ENCODE data around the gene CLIP3. TPM values are rescaled to one million over a fixed set of nuclear protein-coding genes. Genes with fewer than 3 reads are reported as not detected.

The CLIP3 gene
- polyA plus RNA-seq, 1 donor (not counting 4 experiments of a cell fraction or from before 2014, with no cell fraction given) = 0.38 TPM

DNA sequence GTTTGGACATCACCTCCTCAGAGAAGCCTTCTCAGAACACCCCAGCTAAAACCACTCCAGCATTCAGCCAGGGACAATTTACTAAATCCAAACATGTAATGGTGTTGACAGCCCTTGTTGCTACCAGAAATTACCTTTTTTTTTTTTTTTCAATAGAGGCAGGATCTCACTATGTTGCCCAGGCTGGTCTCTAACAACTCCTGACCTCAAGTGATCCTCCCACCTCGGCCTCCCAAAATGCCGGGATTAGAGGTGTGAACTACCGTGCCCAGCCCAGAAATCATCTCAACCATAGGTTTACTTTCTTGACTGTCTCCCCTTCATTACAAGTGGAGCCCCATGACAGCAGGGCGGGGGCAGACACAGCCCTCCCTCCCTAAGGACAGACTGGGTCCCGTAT lies 9.2 kb downstream of the CLIP3 start:
- Histone ChIP-seq H3K4me2 (ENCODE audit: control insufficient read depth, extremely low read depth, insufficient read depth, low read depth, low read length) (no peak overlapping the region), H3K4me3 (ENCODE audit: control insufficient read depth in 2 of 3, extremely low read depth in 1 of 3, insufficient read depth in 2 of 3, low read depth in 1 of 3, low read length in 3 of 3) (no peak overlapping the region), H3K79me2 (ENCODE audit: control insufficient read depth, insufficient read depth, low read length) (no peaks in the 10 kb centered on the region), H4K20me1 (ENCODE audit: control insufficient read depth, extremely low read depth, insufficient read depth, low read length) (no peaks in the 10 kb centered on the region), H3K9me1 (ENCODE audit: control insufficient read depth, extremely low read depth, insufficient read depth, low read length) (no peaks in the 10 kb centered on the region), H3K36me3 (ENCODE audit: control insufficient read depth in 2 of 2, extremely low read depth in 1 of 2, insufficient read depth in 2 of 2, low read length in 2 of 2) (peaks cover 1 to 10% of the 10 kb centered on the region in 2 experiments), H2AFZ (ENCODE audit: control insufficient read depth, low read length) (no peak overlapping the region), H3K4me1 (ENCODE audit: control insufficient read depth, extremely low read depth, insufficient read depth, low read length) (no peaks in the 10 kb centered on the region), H3K27ac (ENCODE audit: control insufficient read depth, insufficient read depth, low read length) (no peak overlapping the region), H3K27me3 (ENCODE audit: control insufficient read depth, extremely low read depth, insufficient read depth, low read length) (no peaks in the 10 kb centered on the region), H3K9ac (ENCODE audit: control insufficient read depth, extremely low read depth, insufficient read depth, low read length) (no peak overlapping the region), H3K9me3 (ENCODE audit: control insufficient read depth, low read depth, low read length) (no peaks in the 10 kb centered on the region)
- DNase-seq (ENCODE audit: low read depth, low spot score) = no peak
- TF ChIP-seq EZH2 (IDR thresholded peaks at IDR 0.05; ENCODE audit: low read length) = no peak
- TF ChIP-seq, protein P1, sequence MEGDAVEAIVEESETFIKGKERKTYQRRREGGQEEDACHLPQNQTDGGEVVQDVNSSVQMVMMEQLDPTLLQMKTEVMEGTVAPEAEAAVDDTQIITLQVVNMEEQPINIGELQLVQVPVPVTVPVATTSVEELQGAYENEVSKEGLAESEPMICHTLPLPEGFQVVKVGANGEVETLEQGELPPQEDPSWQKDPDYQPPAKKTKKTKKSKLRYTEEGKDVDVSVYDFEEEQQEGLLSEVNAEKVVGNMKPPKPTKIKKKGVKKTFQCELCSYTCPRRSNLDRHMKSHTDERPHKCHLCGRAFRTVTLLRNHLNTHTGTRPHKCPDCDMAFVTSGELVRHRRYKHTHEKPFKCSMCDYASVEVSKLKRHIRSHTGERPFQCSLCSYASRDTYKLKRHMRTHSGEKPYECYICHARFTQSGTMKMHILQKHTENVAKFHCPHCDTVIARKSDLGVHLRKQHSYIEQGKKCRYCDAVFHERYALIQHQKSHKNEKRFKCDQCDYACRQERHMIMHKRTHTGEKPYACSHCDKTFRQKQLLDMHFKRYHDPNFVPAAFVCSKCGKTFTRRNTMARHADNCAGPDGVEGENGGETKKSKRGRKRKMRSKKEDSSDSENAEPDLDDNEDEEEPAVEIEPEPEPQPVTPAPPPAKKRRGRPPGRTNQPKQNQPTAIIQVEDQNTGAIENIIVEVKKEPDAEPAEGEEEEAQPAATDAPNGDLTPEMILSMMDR (optimal IDR thresholded peaks at IDR 0.05 in 1 of 3, IDR thresholded peaks at IDR 0.05 in 1 of 3, conservative IDR thresholded peaks at IDR 0.05 in 1 of 3; ENCODE audit: extremely low read depth in 1 of 3, insufficient read depth in 2 of 3, low read length in 3 of 3) = no peak
- dilution Hi-C loops (cut with MboI; ENCODE audit: extremely low pct_ligation_motif_present, low sequenced_read_pairs) = no loop called here
- FAIRE-seq = no peak

DNA sequence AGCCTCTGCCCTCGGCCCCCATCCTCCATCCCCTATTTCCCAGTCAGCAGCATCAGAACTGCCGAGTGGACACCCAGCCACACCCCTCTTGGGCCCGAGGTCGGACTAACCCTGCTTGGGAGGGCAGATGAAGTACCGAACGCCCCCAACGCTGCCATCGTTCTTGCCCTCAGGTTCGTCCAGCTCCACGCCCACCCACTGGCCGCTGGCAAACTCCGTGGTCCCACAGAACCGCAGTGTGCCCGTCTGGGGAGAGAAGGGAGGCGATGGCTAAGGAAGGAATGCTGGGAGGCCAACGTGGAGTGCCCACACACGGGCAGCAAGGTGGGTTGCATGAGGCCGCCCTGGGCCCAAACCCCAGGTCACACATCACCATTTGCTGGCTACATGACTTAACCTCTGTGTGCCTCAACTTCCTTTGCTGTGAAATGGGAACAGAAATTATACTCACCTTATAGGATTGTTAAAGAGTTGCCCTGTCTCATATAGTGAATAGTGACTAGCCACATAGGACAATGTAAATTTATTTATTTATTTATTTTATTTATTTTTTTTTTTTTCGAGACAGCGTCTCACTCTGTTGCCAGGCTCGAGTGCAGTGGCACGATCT lies 13.5 kb downstream of the CLIP3 start:
- H3K36me3 ChIP-seq (ENCODE audit: control insufficient read depth in 2 of 2, extremely low read depth in 1 of 2, insufficient read depth in 2 of 2, low read length in 2 of 2) = peaks cover 0 to 7% of the 10 kb centered on the region in 2 experiments
- H3K79me2 ChIP-seq (ENCODE audit: control insufficient read depth, insufficient read depth, low read length) = peaks cover 2% of the 10 kb centered on the region
- FAIRE-seq (no peak), DNase-seq (ENCODE audit: low read depth, low spot score) (no peak)
- no peak overlapping the region for H3K4me3 ChIP-seq (ENCODE audit: control insufficient read depth in 2 of 3, extremely low read depth in 1 of 3, insufficient read depth in 2 of 3, low read depth in 1 of 3, low read length in 3 of 3)
- no peak overlapping the region for H3K9ac ChIP-seq (ENCODE audit: control insufficient read depth, extremely low read depth, insufficient read depth, low read length)
- no peaks in the 10 kb centered on the region for H4K20me1 ChIP-seq (ENCODE audit: control insufficient read depth, extremely low read depth, insufficient read depth, low read length)
- no peaks in the 10 kb centered on the region for H3K9me1 ChIP-seq (ENCODE audit: control insufficient read depth, extremely low read depth, insufficient read depth, low read length)
- no peaks in the 10 kb centered on the region for H3K27me3 ChIP-seq (ENCODE audit: control insufficient read depth, extremely low read depth, insufficient read depth, low read length)
- peaks cover 8% of the 10 kb centered on the region for H3K4me1 ChIP-seq (ENCODE audit: control insufficient read depth, extremely low read depth, insufficient read depth, low read length)
- H3K4me2 ChIP-seq (ENCODE audit: control insufficient read depth, extremely low read depth, insufficient read depth, low read depth, low read length) = no peak overlapping the region
- no peak overlapping the region for H3K27ac ChIP-seq (ENCODE audit: control insufficient read depth, insufficient read depth, low read length)
- H3K9me3 ChIP-seq (ENCODE audit: control insufficient read depth, low read depth, low read length) = no peaks in the 10 kb centered on the region
- dilution Hi-C loops (cut with MboI; ENCODE audit: extremely low pct_ligation_motif_present, low sequenced_read_pairs) = no loop called here
- TF ChIP-seq, protein P1 (optimal IDR thresholded peaks at IDR 0.05 in 1 of 3, IDR thresholded peaks at IDR 0.05 in 1 of 3, conservative IDR thresholded peaks at IDR 0.05 in 1 of 3; ENCODE audit: extremely low read depth in 1 of 3, insufficient read depth in 2 of 3, low read length in 3 of 3) = no peak
- TF ChIP-seq EZH2 (IDR thresholded peaks at IDR 0.05; ENCODE audit: low read length) = no peak
- H2AFZ ChIP-seq (ENCODE audit: control insufficient read depth, low read length) = no peak overlapping the region

Measured in keratinocyte (primary cell).